Activated CD8-positive, alpha-beta memory T cell treated with anti-CD3 and anti-CD28 coated beads, Interleukin-2, amount 50 U/mL, for 1 hour (primary cell): Measurements from ENCODE around the gene CCDC182.

Experiments used
- DNase-seq: peaks from one replicate; pipeline ENCODE4 v3.0.0-alpha.2; 2020; ENCODE audit errors: extremely low read depth

The CCDC182 gene

DNA sequence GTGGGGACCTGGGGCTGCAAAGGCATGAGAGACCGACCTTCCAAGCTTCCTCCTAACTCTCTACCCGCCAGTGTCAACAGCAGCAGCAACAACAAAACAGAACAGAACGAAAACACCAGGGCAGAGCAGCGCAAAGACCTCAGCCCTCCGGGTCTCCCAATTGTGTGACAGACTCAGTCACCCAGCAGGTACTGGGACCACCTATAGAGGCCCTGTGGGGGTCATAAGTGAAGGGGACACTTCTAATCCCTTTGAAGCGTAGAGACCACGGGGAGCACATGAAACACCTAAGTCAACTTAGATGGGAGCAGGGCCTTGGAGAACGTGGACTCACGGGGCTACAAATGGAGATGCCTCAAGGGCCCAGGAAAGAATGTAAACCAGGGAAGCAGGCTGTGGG lies 12.6 kb upstream of the CCDC182 start:
- no peak for DNase-seq

GRCh38 chr17:57756951-57757350 lies 11.9 kb upstream of the CCDC182 start:
- DNase-seq, result no peak

DNA sequence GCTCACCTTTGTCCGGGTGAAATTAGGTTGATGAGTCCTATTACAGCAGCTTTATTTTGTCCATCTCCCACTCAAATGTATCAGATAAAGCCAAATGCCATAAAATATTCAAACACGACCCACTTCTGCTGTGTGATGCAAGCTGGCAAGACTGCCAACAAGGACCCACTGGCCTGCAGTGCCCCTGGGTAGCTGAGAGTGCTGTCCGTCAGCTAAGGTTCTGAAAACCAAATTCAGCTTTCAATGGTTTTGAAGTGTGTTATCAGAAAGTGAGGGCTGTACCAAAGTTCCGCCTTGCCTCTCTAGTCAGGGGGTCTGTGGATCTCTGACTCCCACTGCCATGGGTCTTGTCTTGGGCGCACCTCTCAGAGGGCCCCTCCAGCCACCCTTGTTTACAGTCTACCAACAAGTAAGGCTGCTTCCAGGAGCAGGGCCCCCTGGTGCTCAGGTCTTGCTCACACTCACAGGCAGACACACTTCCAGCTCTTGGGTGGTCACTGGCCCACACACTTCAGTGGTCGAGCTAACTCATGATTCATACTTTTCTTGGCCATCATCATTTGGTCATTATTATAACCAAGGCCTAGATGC lies 10.5 kb upstream of the CCDC182 start:
- no peak for DNase-seq

- DNase-seq, result no peak
These were observed 7.2 kb upstream of the CCDC182 start for GRCh38 chr17:57752031-57752905.

DNA sequence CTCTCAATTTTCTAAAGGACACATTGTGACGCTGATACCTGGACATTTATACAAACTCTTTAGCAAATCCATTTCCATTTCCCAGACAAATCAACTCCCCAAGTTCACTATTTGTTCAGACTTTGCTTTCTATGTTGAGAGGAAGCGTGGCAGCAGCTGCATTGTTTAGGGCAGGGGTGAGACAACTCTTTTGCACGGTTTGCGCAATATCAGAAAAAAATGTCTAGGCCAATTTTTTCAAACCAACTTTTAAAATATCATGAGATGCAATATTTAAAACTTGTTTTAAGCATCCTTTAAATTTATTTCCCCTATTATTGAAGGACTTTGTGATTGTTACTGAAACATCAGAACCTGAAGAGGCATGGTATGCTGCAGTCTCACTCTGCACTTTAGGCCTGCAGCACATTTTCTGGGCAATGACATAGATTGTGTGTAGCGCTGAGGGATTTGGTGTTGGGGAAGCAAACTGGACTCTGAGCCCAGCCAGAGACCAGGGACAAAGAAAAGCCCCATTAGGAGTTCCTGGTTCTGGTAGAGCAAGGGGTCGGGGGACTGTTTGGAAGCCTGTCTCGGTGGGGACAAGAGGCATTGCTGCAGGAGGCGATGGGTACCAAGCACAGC lies 6.4 kb upstream of the CCDC182 start:
- DNase-seq, result no peak

DNA sequence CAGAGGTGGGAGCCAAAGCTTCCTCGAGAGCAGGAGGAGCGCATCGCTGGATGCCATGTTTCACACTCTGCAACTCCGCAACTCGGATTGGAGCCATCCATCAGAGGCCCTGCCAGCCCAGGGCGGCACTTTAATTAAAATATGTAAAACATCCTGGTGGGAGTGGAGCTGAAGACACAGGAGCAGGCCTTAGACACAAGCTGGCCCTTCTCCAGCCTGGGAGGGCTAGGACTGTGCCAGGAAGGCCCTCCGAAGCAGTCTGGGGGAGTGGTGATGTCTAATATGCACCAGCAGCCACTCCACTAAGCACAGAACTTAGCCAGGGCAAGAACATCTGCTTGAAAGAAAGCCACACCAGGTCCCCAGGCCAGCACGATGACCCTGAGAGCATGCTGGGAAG lies 5.8 kb upstream of the CCDC182 start:
- no peak for DNase-seq

DNA sequence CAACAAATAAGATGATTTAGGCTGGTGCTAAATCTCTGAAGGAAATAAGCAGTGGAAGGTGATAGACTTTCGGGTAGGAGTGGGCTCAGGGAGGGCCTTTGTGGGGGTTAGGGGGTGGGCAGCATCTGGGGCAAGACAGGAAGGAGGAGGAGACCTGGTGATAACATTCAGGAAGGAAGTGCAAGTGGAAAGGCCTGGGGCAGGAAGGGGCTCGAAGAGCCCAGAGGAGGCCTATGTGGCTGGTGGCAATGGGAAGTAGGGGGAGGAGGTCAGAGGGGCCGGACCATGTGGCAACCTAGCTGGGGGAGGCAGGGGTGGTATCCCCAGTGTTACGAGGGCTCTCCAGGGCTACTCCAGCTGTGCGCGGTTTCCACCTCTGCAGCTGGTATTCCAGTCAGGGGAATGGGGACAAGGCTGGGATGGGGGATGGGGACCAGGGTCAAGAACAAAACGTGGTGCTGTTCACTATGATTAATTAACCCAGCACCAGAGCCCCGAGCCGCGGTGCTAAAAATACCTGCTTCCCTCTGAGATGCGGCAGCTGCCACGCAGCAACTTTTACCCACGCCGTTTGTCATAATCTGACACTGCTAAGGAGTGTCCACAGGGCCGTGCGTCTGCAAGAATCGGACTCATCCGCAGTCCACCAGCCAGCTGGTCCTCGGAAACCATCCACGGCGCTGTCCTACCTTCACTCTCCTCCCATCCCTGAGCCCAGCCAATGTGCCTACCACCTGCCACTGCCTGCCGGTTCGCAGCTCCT lies 5.2 kb upstream of the CCDC182 start:
- no peak for DNase-seq

DNA sequence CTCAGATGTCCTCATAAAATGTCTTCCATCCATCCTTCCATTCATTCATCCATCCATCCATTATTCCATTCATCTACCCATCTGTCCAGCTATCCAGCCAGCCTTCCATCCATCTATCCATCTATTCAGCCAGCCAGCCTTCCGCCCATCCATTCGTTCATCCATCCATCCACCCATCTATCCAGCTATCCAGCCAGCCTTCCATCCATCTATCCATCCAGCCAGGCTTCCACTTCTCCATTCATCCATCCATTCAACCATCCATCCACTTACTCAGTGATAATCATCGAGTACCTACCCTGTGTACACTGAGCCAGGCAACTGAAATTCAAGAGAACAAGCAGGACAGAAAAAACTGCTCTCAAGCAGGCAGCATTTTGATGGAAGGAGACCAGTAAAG lies 4.6 kb upstream of the CCDC182 start:
- no peak for DNase-seq

GRCh38 chr17:57747221-57748017 lies 2.3 kb upstream of the CCDC182 start:
- peak; percentile 17 for DNase-seq

DNA sequence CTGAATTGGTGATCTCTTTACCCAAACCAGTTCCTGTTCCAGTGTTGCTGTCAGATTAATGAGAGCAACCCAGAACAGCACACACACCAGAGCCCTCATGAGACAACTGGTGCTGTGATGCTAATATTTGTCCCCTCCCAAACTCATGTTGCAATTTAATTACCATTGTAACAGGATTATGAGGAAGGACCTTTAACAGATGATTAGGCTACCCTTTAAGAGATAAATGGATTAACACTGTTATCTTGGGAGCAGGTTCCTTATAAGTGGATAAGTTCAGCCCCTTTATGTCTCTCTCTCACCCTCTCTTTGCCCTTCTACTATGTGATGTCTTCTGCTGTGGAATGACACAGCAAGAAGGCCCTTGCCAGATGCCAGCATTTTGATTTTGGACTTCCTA lies 1.1 kb upstream of the CCDC182 start:
- DNase-seq, result no peak

DNA sequence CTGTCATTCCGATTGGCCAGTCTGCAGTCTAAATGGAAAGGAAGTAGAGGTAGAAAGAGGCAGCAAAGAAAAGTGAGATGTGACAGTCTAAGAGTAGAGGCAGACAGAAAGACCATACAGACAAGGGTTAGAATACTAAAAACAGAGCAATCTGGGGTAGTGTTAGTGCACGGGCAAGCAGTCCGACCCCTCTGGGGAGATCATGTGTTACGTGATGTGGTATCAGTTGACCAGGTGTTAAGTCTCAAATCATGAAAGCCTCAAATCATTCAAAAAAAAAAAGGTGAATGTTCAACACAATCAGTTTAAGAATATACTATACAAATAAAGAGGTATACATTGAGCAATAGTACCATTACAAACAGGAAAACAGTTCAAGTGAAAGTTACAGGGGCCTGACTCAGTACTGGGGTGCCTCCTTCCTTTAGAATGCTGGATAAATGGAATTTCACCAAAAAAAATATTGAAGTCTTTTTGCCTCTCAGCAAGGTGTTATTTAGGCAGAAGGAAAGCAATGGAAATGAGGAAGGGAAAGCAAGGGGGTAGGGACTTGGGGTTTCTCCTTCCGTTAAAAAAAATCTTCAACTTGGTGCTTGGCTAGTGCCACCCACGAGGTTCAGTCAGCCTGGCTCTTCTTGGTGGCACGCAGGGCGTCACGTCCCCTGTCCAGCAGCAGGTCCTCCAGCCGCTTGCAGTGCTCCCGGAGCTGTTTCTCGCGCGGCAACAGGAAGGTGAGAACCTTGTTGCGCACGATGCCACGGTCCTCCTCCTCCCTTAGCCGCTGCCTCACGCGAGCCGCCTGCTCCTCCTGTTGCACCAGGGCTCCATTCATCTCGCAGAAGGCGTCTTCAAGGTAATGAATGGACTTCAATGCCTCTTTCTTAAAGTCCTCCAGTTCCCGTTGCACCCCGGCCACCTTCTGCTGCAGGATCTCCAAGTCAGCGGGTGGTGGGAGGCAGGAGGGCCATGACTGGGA lies 616 bp downstream of the CCDC182 start:
- no peak for DNase-seq

DNA sequence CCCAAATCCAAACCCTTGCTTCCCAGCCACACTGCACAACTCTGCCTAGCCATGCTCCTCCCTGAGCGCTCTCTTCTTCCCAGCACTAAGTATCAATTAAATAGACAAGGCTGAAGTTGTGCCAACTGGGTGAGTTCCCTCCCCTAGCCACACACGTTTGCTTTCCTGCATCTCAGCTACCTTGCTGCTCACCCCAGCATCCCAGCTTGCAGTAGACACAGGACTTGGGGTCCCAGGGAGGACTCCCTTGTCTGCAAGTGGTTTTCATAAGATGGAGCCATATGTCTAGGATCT lies 4.9 kb downstream of the CCDC182 start:
- DNase-seq, result no peak

GRCh38 chr17:57739402-57740234 lies 5.5 kb downstream of the CCDC182 start:
- DNase-seq, result no peak

GRCh38 chr17:57737450-57737849 lies 7.6 kb downstream of the CCDC182 start:
- no peak for DNase-seq

GRCh38 chr17:57735707-57736106 lies 9.4 kb downstream of the CCDC182 start:
- DNase-seq, result no peak

- no peak for DNase-seq
These were observed 9.9 kb downstream of the CCDC182 start for GRCh38 chr17:57735230-57735629.

DNA sequence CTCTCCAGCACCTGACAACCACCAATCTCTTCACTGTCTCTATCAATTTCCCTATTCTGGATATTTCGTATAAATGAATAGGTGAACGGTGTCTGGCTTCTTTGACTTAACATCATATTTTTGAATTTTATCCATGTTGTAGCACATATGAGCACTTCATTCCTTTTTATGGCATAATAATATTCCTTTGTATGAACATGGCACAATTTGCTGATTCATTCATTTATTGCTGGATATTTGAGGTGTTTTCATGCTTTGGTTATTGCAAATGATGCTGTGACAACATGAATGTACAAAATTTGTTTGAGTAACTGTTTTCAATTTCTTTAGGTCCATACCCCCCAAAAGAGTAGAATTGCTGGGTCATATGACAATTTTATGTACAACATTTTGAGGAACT lies 12.0 kb downstream of the CCDC182 start:
- no peak for DNase-seq

DNA sequence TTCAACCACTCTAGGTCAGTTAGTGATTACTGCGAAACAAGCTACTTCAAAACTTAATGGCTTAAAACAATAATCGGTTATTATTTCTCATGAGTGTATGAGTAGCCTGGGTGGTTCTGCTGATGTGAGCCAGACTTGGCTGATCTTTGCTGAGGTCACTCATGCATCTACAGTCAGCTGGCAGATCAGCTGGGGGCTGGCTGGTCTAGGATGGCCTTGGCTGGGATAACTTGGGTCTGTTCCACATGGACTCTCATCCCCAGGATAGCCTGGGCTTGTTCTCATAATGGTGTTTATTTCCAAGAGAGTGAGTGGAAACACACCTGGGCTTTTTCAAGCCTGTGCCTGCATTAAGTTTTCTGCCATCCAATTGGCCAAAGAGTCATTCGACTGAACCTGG lies 13.0 kb downstream of the CCDC182 start:
- no peak for DNase-seq

DNA sequence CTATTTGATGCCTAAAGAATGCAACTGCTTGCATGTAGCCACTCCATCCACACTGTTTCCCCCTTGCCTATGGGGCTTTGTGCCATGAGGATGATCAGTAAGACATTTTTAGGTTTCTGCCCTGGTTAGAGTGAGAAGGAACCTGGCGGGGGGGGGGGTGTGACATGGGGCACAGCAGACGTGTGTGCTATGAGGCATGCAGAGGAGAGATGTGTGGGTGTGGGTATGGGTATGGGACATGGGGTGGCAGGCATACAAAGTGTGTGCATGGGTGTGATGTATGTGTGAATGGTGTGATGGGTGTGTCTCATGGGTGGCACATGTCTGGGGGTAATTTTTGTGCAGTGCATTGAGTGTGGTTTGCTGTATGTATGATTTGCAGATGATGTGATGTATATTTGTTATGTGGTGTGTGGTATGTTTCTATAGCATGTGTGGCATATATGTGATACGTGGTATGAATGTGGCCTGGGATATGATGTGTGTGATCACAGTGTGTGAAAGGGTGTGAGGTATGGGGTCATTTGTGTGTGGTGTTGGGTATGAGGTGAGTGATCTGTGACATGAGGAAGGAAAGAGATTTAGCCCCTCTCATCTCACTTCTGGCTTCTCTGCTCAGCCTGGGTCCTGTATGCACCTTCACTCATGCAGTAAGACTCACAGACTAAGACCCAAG lies 14.9 kb downstream of the CCDC182 start:
- DNase-seq, result no peak
